ENCODE data around the gene DOCK6.

- no peak for TF ChIP-seq CTCF (IDR thresholded peaks at IDR 0.05)
- TF ChIP-seq POLR2A (IDR thresholded peaks at IDR 0.05) = no peak
These were observed 80.8 kb downstream of the DOCK6 start for GRCh38 chr19:11181488-11181887.
